AG04450 (cell line): ENCODE measurements around the gene SLC5A2. TPM values are rescaled to one million over a fixed set of nuclear protein-coding genes. Genes with fewer than 3 reads are reported as not detected.
"Not testable (repeated sequence)": the region's sequence is repeated elsewhere in the genome, so short reads cannot be mapped to it uniquely, and the experiment has no call there.

ENCODE experiments used
- CTCF ChIA-PET: fragments of 300-600, 350-600 bp; formaldehyde crosslinking; extraction: SDS; loops from one replicate; lab custom pipeline; 2022; ENCODE audit warnings: antibody characterized with exemption, inconsistent platforms; lab: Charles Lee
- POLR2A ChIA-PET: fragments of 350-600 bp; formaldehyde crosslinking; extraction: SDS; loops from one replicate; lab custom pipeline; 2021; ENCODE audit warnings: antibody characterized with exemption, inconsistent platforms; lab: Yijun Ruan, JAX
- DNase-seq: peaks from one replicate; pipeline ENCODE4 v3.0.0-alpha.2; 2011; ENCODE audit warnings: low read depth, low spot score
- H3K27ac ChIP-seq: one replicate; pipeline ENCODE4 v1.5.1; 2012; ENCODE audit warnings: low read depth, low read length, control low read depth
- H3K27me3 ChIP-seq: one replicate; pipeline ENCODE4 v1.6.0; 2012; ENCODE audit warnings: low read length; ENCODE audit not compliant: control insufficient read depth, insufficient read depth
- H3K4me3 ChIP-seq: 2 replicates; pipeline ENCODE4 v1.5.1; 2011; ENCODE audit warnings: mild to moderate bottlenecking, low read depth, low read length, control low read depth
- H3K9me3 ChIP-seq: 2 replicates; pipeline ENCODE4 v1.5.1; 2012; ENCODE audit warnings: low read length; ENCODE audit not compliant: control insufficient read depth, insufficient read depth
- polyA plus RNA-seq: library from polyadenylated mRNA; depleted of rRNA; stranded (reverse); fragments of >200 nt; gene quantifications from 2 replicates; pipeline ENCODE4 v1.2.3, GENCODE V29; 2011
- TF ChIP-seq, protein P1 (sequence below): IDR thresholded peaks from 2 replicates; pipeline ENCODE4 v1.5.1; 2011; ENCODE audit warnings: low read depth, low read length, control low read depth, inconsistent platforms

Gene SLC5A2
- polyA plus RNA-seq, 1 experiment, result not detected

DNA sequence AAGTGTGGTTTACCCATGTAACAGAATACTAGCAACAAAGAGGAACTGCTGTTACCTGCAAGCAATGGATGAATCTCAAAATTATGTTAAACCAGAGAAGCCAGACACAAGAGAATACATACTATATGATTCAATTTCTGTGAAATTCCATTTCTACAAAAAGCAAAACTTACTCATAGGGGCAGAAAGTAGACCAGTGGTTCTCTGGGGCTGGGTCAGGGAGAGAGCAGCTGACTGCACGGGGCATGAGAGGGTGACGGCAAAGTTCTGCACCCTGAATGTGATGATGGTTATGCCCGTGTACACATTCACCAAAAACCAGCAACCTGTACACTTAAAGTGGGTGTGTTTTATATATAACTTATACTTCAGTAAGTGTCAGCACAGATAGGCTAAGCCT is 43.4 kb upstream of the SLC5A2 start:
- Histone ChIP-seq H3K27me3 (peaks cover 3% of the 10 kb centered on the region), H3K27ac (no peak overlapping the region), H3K4me3 (no peak overlapping the region), H3K9me3 (peaks cover 3% of the 10 kb centered on the region; the same call in 1 of the 2 replicates)
- POLR2A ChIA-PET, result no interaction called here
- TF ChIP-seq, protein P1, sequence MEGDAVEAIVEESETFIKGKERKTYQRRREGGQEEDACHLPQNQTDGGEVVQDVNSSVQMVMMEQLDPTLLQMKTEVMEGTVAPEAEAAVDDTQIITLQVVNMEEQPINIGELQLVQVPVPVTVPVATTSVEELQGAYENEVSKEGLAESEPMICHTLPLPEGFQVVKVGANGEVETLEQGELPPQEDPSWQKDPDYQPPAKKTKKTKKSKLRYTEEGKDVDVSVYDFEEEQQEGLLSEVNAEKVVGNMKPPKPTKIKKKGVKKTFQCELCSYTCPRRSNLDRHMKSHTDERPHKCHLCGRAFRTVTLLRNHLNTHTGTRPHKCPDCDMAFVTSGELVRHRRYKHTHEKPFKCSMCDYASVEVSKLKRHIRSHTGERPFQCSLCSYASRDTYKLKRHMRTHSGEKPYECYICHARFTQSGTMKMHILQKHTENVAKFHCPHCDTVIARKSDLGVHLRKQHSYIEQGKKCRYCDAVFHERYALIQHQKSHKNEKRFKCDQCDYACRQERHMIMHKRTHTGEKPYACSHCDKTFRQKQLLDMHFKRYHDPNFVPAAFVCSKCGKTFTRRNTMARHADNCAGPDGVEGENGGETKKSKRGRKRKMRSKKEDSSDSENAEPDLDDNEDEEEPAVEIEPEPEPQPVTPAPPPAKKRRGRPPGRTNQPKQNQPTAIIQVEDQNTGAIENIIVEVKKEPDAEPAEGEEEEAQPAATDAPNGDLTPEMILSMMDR, result no peak
- CTCF ChIA-PET, result interaction anchor here (1.0 to 1.4 kb wide), 4 partner anchors 12 to 429 kb away, joined by 3 to 4 read pairs (median 3); no protein-coding TSS in a partner anchor
- no peak for DNase-seq

DNA sequence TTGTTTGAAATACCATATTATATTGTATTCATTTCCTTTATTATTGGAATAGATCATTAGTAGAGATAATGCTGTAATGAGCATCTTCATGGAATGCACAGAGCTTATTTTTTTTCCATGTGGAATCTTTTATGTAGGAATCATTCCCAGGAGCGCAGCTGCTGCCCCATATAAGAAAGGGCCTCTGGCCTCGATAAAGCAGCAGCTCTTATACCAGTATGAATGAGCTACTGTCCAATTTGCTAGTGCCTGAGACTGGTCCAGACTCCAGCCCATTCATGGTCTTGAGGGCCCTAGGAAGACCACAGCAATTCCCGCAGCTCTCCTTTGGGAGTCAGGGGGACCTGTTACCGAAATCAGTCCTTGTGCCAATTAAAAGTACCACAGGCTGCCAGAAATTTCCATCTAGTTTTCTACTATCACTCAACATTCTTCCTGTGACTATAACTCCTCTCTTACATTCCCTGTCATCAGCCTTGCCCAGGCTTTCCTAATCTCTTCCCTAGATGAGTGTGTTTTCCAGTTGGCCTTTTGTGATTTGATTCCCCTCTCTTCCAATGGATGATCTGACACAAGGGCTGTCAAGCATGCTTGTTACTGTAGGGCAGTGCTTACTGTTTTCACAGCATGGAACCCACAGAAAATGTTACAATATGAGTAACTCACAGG is 42.3 kb upstream of the SLC5A2 start:
- Histone ChIP-seq H3K27ac (no peak overlapping the region), H3K9me3 (peaks cover 3% of the 10 kb centered on the region; the same call in 1 of the 2 replicates), H3K27me3 (peaks cover 2% of the 10 kb centered on the region), H3K4me3 (no peak overlapping the region)
- DNase-seq, result no peak
- POLR2A ChIA-PET, result interaction anchor here (0.6 to 1.2 kb wide), 3 partner anchors 22 to 261 kb away, joined by 3 to 7 read pairs (median 5); partner anchors contain the start of gene FUS
- TF ChIP-seq, protein P1, result no peak
- CTCF ChIA-PET, result interaction anchor here (0.9 to 1.4 kb wide), 5 partner anchors 11 to 428 kb away, joined by 3 to 4 read pairs (median 3); no protein-coding TSS in a partner anchor

DNA sequence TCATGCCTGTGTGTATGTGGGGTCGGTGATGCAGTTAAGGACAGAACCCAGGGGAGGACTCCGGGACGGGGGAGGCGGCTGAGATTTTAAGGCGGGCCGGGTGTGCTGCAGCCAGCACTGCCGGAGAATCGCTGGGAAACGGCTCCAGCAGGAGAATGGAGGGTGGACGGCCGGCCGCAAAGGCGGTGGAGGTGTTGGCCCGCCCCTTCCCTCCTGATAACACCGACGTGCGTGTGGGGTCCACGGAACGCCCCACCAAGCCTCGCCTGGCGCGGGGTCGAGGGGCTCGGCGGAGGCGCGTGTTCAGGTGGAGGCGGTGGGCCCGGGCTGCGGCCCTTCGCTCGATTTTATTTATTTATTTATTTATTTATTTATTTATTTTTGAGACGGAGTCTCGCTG is 41.0 kb upstream of the SLC5A2 start:
- no peak for DNase-seq
- CTCF ChIA-PET, result interaction anchor here (0.6 to 4.2 kb wide), 10 partner anchors 10 to 458 kb away, joined by 3 to 33 read pairs (median 4); partner anchors contain the start of genes ARMC5 and HSD3B7

DNA sequence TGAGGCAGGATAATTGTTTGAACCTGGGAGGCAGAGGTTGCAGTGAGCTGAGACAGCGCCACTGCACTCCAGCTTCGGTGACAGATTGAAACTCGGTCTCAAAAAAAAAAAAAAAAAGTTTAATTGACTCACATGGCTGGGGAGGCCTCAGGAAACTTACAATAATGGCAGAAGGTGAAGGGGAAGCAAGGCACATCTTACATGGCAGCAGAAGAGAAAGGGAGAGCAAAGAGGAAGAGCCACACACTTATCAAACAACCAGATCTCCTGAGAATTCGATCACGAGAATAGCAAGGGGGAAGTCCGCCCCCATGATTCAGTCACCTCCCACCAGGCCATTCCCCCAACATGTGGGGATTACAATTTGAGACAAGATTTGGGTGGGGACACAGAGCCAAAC is 37.0 kb upstream of the SLC5A2 start:
- H3K9me3 ChIP-seq, H3K27ac ChIP-seq, DNase-seq, H3K4me3 ChIP-seq, H3K27me3 ChIP-seq: not testable (repeated sequence)
- ChIA-PET CTCF (interaction anchor here (0.7 kb wide), 1 partner anchor 430 kb away, joined by 8 read pairs; no protein-coding TSS in a partner anchor), POLR2A (interaction anchor here (0.7 kb wide), 2 partner anchors 303 to 460 kb away, joined by 5 to 6 read pairs; no protein-coding TSS in a partner anchor)

More for the DNA sequence above, 41.0 kb upstream of the SLC5A2 start:
- Histone ChIP-seq H3K9me3 (peaks cover 3% of the 10 kb centered on the region; the same call in 1 of the 2 replicates), H3K27ac (no peak overlapping the region), H3K4me3 (peak overlapping the region; percentile 77), H3K27me3 (no peaks in the 10 kb centered on the region)
- POLR2A ChIA-PET, result interaction anchor here (0.6 to 1.3 kb wide), 11 partner anchors 9 to 488 kb away, joined by 3 to 14 read pairs (median 3); partner anchors contain the start of genes FUS and PYCARD
- TF ChIP-seq, protein P1, result no peak

DNA sequence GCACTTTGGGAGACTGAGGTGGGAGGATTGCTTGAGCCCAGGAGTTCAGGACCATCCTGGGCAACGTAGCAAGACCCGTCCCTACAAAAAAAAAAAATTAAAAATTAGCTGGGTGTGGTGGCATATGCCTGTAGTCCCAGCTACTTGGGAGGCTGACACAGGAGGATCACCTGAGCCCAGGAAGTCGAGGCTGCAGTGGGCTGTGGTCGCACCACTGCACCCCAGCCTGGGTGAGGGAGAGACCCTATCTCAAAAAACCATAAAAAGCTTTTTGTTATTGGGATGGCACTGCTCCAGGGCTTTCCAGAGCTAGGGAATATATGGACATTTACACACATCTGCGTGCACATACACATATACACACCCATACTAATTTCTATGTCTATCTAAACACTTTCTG is 31.7 kb upstream of the SLC5A2 start:
- DNase-seq, result no peak
- TF ChIP-seq, protein P1, result no peak
- POLR2A ChIA-PET, result interaction anchor here (0.9 to 3.9 kb wide), 3 partner anchors 9 to 271 kb away, joined by 3 to 22 read pairs (median 3); partner anchors contain the start of genes FUS and ZNF843

More for the DNA sequence above, 31.7 kb upstream of the SLC5A2 start:
- no peaks in the 10 kb centered on the region for H3K9me3 ChIP-seq
- CTCF ChIA-PET, result interaction anchor here (0.6 to 2.5 kb wide), 12 partner anchors 8 to 466 kb away, joined by 3 to 25 read pairs (median 4); partner anchors contain the start of genes HSD3B7, ZNF267 and ZNF843
- no peak overlapping the region for H3K27ac ChIP-seq
- H3K27me3 ChIP-seq, result no peaks in the 10 kb centered on the region
- H3K4me3 ChIP-seq, result no peak overlapping the region
